WTC11 (cell line): ENCODE measurements around the gene COL4A6.

ENCODE experiments used
- ATF2 ChIP-seq: sonication (generic); formaldehyde crosslinking; IDR thresholded peaks from 2 replicates; pipeline ENCODE4 v1.8.1; 2022; ENCODE audit warnings: low read depth, missing genetic modification reagents, borderline replicate concordance
- CREB1 ChIP-seq: sonication (generic); formaldehyde crosslinking; IDR thresholded peaks from 2 replicates; pipeline ENCODE4 v1.8.0; 2023; ENCODE audit warnings: mild to moderate bottlenecking, missing genetic modification reagents
- FOXK1 ChIP-seq: sonication (generic); formaldehyde crosslinking; IDR thresholded peaks from 2 replicates; pipeline ENCODE4 v1.8.0; 2022; ENCODE audit warnings: mild to moderate bottlenecking, moderate library complexity, missing genetic modification reagents
- JUN ChIP-seq: sonication (generic); formaldehyde crosslinking; IDR thresholded peaks from 2 replicates; pipeline ENCODE4 v1.8.0; 2023; ENCODE audit warnings: mild to moderate bottlenecking, missing genetic modification reagents
- MAX ChIP-seq: sonication (generic); formaldehyde crosslinking; IDR thresholded peaks from 2 replicates; pipeline ENCODE4 v1.8.0; 2022; ENCODE audit warnings: mild to moderate bottlenecking, missing genetic modification reagents
- MXD4 ChIP-seq: fragments of 250-450 bp; sonication (Bioruptor Pico); IDR thresholded peaks from 2 replicates; pipeline ENCODE4 v1.8.0; 2021; ENCODE audit warnings: mild to moderate bottlenecking, moderate library complexity, borderline replicate concordance
- NR2C2 ChIP-seq: sonication (generic); formaldehyde crosslinking; IDR thresholded peaks from 2 replicates; pipeline ENCODE4 v1.8.0; 2022; ENCODE audit warnings: mild to moderate bottlenecking, missing genetic modification reagents
- SMAD3 ChIP-seq: sonication (generic); formaldehyde crosslinking; IDR thresholded peaks from 2 replicates; pipeline ENCODE4 v1.8.0; 2022; ENCODE audit warnings: missing genetic modification reagents, mild to moderate bottlenecking, borderline replicate concordance
- TF ChIP-seq, protein P1 (sequence below): fragments of 250-450 bp; sonication (Bioruptor Pico); IDR thresholded peaks from 2 replicates; pipeline ENCODE4 v2.1.2; 2022; ENCODE audit warnings: mild to moderate bottlenecking, moderate library complexity
- TF ChIP-seq, protein P2 (sequence below): fragments of 200-600 bp; IDR thresholded peaks from 2 replicates; pipeline ENCODE4 v1.8.0; 2022; ENCODE audit warnings: antibody characterized with exemption
- TF ChIP-seq, protein P3 (sequence below): sonication (generic); formaldehyde crosslinking; IDR thresholded peaks from 2 replicates; pipeline ENCODE4 v1.8.0; 2023; ENCODE audit warnings: mild to moderate bottlenecking, missing genetic modification reagents
- TF ChIP-seq, protein P4 (sequence below): sonication (generic); formaldehyde crosslinking; IDR thresholded peaks from 2 replicates; pipeline ENCODE4 v1.8.1; 2023; ENCODE audit warnings: mild to moderate bottlenecking, missing genetic modification reagents, moderate library complexity

DNA sequence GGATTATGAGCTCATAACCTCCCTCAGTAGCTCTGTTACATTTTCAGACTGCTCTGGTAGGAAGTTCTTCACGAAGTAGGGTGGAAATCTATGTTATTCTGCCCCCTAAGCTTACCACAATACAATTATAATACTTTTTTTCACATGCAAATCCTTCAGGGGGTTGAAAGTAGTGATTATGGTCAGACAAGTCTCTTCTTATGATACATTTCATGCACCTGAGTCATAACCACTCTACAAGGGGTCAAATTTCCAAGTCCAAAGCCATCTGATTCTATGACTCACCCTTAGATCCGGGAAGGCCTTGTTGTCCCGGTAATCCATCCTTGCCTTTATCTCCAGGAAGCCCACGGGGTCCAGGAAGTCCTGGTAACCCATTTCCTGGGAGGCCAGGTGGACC lies 251.4 kb downstream of the COL4A6 start:
- TF ChIP-seq NR2C2, result no peak
- TF ChIP-seq, protein P1, sequence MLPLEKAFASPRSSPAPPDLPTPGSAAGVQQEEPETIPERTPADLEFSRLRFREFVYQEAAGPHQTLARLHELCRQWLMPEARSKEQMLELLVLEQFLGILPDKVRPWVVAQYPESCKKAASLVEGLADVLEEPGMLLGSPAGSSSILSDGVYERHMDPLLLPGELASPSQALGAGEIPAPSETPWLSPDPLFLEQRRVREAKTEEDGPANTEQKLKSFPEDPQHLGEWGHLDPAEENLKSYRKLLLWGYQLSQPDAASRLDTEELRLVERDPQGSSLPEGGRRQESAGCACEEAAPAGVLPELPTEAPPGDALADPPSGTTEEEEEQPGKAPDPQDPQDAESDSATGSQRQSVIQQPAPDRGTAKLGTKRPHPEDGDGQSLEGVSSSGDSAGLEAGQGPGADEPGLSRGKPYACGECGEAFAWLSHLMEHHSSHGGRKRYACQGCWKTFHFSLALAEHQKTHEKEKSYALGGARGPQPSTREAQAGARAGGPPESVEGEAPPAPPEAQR (CRISPR knock-in tag), result no peak
- TF ChIP-seq, protein P2, sequence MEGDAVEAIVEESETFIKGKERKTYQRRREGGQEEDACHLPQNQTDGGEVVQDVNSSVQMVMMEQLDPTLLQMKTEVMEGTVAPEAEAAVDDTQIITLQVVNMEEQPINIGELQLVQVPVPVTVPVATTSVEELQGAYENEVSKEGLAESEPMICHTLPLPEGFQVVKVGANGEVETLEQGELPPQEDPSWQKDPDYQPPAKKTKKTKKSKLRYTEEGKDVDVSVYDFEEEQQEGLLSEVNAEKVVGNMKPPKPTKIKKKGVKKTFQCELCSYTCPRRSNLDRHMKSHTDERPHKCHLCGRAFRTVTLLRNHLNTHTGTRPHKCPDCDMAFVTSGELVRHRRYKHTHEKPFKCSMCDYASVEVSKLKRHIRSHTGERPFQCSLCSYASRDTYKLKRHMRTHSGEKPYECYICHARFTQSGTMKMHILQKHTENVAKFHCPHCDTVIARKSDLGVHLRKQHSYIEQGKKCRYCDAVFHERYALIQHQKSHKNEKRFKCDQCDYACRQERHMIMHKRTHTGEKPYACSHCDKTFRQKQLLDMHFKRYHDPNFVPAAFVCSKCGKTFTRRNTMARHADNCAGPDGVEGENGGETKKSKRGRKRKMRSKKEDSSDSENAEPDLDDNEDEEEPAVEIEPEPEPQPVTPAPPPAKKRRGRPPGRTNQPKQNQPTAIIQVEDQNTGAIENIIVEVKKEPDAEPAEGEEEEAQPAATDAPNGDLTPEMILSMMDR, result no peak
- TF ChIP-seq JUN (CRISPR knock-in tag), result no peak
- no peak for TF ChIP-seq ATF2 (CRISPR knock-in tag)
- TF ChIP-seq, protein P3, sequence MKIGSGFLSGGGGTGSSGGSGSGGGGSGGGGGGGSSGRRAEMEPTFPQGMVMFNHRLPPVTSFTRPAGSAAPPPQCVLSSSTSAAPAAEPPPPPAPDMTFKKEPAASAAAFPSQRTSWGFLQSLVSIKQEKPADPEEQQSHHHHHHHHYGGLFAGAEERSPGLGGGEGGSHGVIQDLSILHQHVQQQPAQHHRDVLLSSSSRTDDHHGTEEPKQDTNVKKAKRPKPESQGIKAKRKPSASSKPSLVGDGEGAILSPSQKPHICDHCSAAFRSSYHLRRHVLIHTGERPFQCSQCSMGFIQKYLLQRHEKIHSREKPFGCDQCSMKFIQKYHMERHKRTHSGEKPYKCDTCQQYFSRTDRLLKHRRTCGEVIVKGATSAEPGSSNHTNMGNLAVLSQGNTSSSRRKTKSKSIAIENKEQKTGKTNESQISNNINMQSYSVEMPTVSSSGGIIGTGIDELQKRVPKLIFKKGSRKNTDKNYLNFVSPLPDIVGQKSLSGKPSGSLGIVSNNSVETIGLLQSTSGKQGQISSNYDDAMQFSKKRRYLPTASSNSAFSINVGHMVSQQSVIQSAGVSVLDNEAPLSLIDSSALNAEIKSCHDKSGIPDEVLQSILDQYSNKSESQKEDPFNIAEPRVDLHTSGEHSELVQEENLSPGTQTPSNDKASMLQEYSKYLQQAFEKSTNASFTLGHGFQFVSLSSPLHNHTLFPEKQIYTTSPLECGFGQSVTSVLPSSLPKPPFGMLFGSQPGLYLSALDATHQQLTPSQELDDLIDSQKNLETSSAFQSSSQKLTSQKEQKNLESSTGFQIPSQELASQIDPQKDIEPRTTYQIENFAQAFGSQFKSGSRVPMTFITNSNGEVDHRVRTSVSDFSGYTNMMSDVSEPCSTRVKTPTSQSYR (CRISPR knock-in tag), result no peak
- TF ChIP-seq, protein P4, sequence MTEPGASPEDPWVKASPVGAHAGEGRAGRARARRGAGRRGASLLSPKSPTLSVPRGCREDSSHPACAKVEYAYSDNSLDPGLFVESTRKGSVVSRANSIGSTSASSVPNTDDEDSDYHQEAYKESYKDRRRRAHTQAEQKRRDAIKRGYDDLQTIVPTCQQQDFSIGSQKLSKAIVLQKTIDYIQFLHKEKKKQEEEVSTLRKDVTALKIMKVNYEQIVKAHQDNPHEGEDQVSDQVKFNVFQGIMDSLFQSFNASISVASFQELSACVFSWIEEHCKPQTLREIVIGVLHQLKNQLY (CRISPR knock-in tag), result no peak
- TF ChIP-seq CREB1 (CRISPR knock-in tag), result no peak
- TF ChIP-seq FOXK1, result no peak
- no peak for TF ChIP-seq MXD4
- TF ChIP-seq MAX (CRISPR knock-in tag), result no peak
- TF ChIP-seq SMAD3 (CRISPR knock-in tag), result no peak
